NB4 (cell line): ENCODE results near the gene IQCK.

Experiments
- DNase-seq: peaks from one replicate; pipeline ENCODE4 v3.0.0; 2010; ENCODE audit warnings: low read depth
- H3K4me3 ChIP-seq: one replicate; pipeline ENCODE4 v1.5.1; 2011; ENCODE audit warnings: mild to moderate bottlenecking, low read depth, low read length, moderate library complexity
- CTCF ChIP-seq: IDR thresholded peaks from one replicate; pipeline ENCODE4 v1.5.1; 2012; ENCODE audit warnings: low read depth, low read length
- MYC ChIP-seq: IDR thresholded peaks from 2 replicates; pipeline ENCODE4 v1.6.1; 2011; ENCODE audit warnings: low read depth, low read length
- POLR2A ChIP-seq: IDR thresholded peaks from 2 replicates; pipeline ENCODE4 v1.6.1; 2011; ENCODE audit warnings: mild to moderate bottlenecking; ENCODE audit not compliant: insufficient read length; ENCODE audit errors: extremely low read depth
- TF ChIP-seq, protein P1 (sequence below): IDR thresholded peaks from 2 replicates; pipeline ENCODE4 v1.6.1; 2011; ENCODE audit warnings: low read depth, low read length

The IQCK gene

DNA sequence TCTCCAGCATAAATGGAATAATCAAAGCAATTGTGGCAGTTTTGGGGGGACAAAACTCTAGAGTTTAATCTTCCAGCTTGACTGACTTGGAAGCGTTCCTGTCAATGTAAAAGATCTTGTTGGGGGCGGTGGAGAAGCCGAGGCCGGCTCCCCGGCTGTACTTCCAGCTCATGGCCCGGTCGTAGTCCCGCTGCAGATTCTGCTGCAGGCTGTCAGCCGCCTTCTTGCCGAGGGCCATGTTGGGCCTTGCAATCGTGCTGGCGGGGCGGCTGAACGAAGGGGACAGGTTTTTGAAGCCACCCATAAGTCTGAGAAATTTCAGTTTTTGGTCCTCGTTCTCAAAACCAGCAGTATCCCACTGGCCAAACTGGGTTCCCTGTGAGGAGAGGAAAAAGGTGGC, 11.2 kb upstream of the IQCK start:
- no peak overlapping the region for H3K4me3 ChIP-seq
- TF ChIP-seq CTCF (no peak), POLR2A (no peak), MYC (no peak)
- TF ChIP-seq, protein P1, sequence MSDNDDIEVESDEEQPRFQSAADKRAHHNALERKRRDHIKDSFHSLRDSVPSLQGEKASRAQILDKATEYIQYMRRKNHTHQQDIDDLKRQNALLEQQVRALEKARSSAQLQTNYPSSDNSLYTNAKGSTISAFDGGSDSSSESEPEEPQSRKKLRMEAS: no peak
- DNase-seq: no peak

- TF ChIP-seq, protein P1: no peak
- TF ChIP-seq POLR2A (no peak), CTCF (no peak), MYC (no peak)
- H3K4me3 ChIP-seq: no peak overlapping the region
- DNase-seq: peak; percentile 19
Observed at GRCh38 chr16:19707569-19708295, 10.3 kb upstream of the IQCK start.

GRCh38 chr16:19708296-19709205, 9.5 kb upstream of the IQCK start:
- TF ChIP-seq MYC (no peak), CTCF (no peak), POLR2A (no peak)
- TF ChIP-seq, protein P1: no peak
- no peak overlapping the region for H3K4me3 ChIP-seq
- no peak for DNase-seq

- TF ChIP-seq POLR2A (no peak), CTCF (no peak), MYC (no peak)
- TF ChIP-seq, protein P1: no peak
- no peak for DNase-seq
- no peak overlapping the region for H3K4me3 ChIP-seq
Observed at GRCh38 chr16:19709381-19710136, 8.5 kb upstream of the IQCK start.

DNA sequence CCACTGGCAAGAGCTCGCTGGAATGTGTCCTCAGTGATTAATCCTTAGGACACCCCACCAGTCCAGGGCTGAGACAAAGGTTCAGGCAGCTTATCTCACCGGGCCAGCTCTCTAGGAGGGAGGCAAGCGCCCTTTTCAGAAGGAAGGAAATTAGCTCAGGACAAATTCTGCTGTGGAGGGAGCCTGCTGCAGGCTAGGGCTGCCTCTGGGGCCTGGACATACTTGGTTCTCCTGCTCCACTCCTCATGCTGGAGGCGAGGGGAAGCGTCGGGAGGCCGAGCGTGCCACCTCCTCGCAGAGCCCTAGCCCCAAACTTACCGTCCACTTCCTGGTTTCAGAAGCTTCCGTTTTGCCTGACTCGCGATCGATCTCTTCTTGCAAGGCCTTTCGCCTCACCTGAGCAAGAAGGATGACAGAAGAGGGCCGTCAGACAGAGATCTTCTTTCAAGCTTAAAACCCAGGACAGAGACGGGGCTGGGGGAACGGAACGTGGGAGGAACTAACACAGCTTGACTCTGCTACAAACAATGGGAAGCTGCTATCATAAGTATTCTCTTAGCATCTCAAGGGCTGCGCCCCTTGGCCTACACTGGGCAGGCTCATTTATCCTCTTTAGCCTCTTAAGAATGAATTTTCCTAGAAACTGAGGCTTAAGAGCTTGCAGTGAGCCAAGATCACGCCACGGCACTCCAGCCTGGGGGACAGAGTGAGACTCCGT, 7.7 kb upstream of the IQCK start:
- TF ChIP-seq MYC: no peak
- TF ChIP-seq, protein P1: no peak
- no peak for TF ChIP-seq POLR2A
- no peak for TF ChIP-seq CTCF
- no peak for DNase-seq
- H3K4me3 ChIP-seq: no peak overlapping the region
